Endothelial cell of umbilical vein (primary cell): ENCODE results near the gene LARP1B.

ENCODE experiments used
- CTCF ChIP-seq, 2 donors: IDR thresholded peaks; 1 replicate in 1 of 2; 2 replicates in 1 of 2; pipeline ENCODE4 v1.5.1; 2011; ENCODE audit warnings: low read length in 2 of 2, mild to moderate bottlenecking in 2 of 2, moderate library complexity in 2 of 2, control low read depth in 1 of 2, inconsistent platforms in 1 of 2, low read depth in 1 of 2; ENCODE audit not compliant: insufficient read depth in 1 of 2; ENCODE audit errors: extremely low read depth in 1 of 2
- EZH2 ChIP-seq: IDR thresholded peaks from 2 replicates; pipeline ENCODE4 v1.6.1; 2012; ENCODE audit warnings: borderline replicate concordance, low read depth, mild to moderate bottlenecking, moderate library complexity, low read length, inconsistent platforms; ENCODE audit not compliant: severe bottlenecking
- MAX ChIP-seq: IDR thresholded peaks from 2 replicates; pipeline ENCODE4 v1.6.1; 2011; ENCODE audit not compliant: insufficient read depth, insufficient read length

- TF ChIP-seq CTCF (IDR thresholded peaks at IDR 0.05; ENCODE audit: extremely low read depth in 1 of 2, insufficient read depth in 1 of 2, low read depth in 1 of 2, low read length in 2 of 2) (no peak), EZH2 (no peak), MAX (no peak)
Observed at GRCh38 chr4:128225148-128225547, 164.0 kb downstream of the LARP1B start.
